ENCODE results near the gene CBX1. TPM values are rescaled to one million over a fixed set of nuclear protein-coding genes. Genes with fewer than 3 reads are reported as not detected.

Gene CBX1
- total and polyA plus RNA-seq, 2 experiments from 2014 or later = 38.3 to 102 TPM

- Histone ChIP-seq H3K4me3 (peak within 1 kb of the TSS; percentile 60), H3K36me3 (no peaks in the 10 kb centered on the region), H3K27me3 (no peaks in the 10 kb centered on the region), H3K27ac (peak within 1 kb of the TSS; percentile 78), H3K4me1 (ENCODE audit: low read depth) (peaks cover 5% of the 10 kb centered on the region), H3K9me3 (ENCODE audit: low read depth) (no peaks in the 10 kb centered on the region)
- no peak for TF ChIP-seq CTCF (IDR thresholded peaks at IDR 0.05; ENCODE audit: low read depth, low read length)
- peak; percentile 85 to 95 for DNase-seq (ENCODE audit: low read depth in 1 of 2, low spot score in 1 of 2)
These were observed 6.1 kb upstream of the CBX1 start, which contains the start of gene SNX11 for GRCh38 chr17:48107137-48108055. TSS of gene SNX11 (plus strand) at chr17:48107766. CDS start at chr17:48112044, 4,278 bp downstream.

- no peaks in the 10 kb centered on the region for H3K27me3 ChIP-seq
- H3K27ac ChIP-seq = peak overlapping the region; percentile 78
- no peaks in the 10 kb centered on the region for H3K9me3 ChIP-seq (ENCODE audit: low read depth)
- peaks cover 5% of the 10 kb centered on the region for H3K4me1 ChIP-seq (ENCODE audit: low read depth)
- H3K36me3 ChIP-seq = no peaks in the 10 kb centered on the region
- H3K4me3 ChIP-seq = peak overlapping the region; percentile 60
- DNase-seq (ENCODE audit: low read depth in 1 of 2, low spot score in 1 of 2) = no peak
- TF ChIP-seq CTCF (IDR thresholded peaks at IDR 0.05; ENCODE audit: low read depth, low read length) = no peak
These were observed 5.5 kb upstream of the CBX1 start for GRCh38 chr17:48106802-48107136.

- Histone ChIP-seq H3K4me3 (no peak overlapping the region), H3K27ac (no peak overlapping the region), H3K9me3 (ENCODE audit: low read depth) (no peaks in the 10 kb centered on the region), H3K36me3 (no peaks in the 10 kb centered on the region), H3K27me3 (no peaks in the 10 kb centered on the region), H3K4me1 (ENCODE audit: low read depth) (peaks cover 5% of the 10 kb centered on the region)
- TF ChIP-seq CTCF (IDR thresholded peaks at IDR 0.05; ENCODE audit: low read depth, low read length) = no peak
- no peak for DNase-seq (ENCODE audit: low read depth in 1 of 2, low spot score in 1 of 2)
These were observed 3.2 kb upstream of the CBX1 start for GRCh38 chr17:48104440-48104839.

- no peak overlapping the region for H3K4me3 ChIP-seq
- no peaks in the 10 kb centered on the region for H3K9me3 ChIP-seq (ENCODE audit: low read depth)
- no peak for DNase-seq (ENCODE audit: low read depth in 1 of 2, low spot score in 1 of 2)
- no peaks in the 10 kb centered on the region for H3K27me3 ChIP-seq
- no peak for TF ChIP-seq CTCF (IDR thresholded peaks at IDR 0.05; ENCODE audit: low read depth, low read length)
- no peaks in the 10 kb centered on the region for H3K4me1 ChIP-seq (ENCODE audit: low read depth)
- no peaks in the 10 kb centered on the region for H3K36me3 ChIP-seq
- H3K27ac ChIP-seq = no peak overlapping the region
These were observed 1.8 kb upstream of the CBX1 start for GRCh38 chr17:48102798-48103715.

GRCh38 chr17:48102043-48102750 lies 919 bp upstream of the CBX1 start:
- peaks cover 5% of the 10 kb centered on the region for H3K4me1 ChIP-seq (ENCODE audit: low read depth)
- DNase-seq (ENCODE audit: low read depth in 1 of 2, low spot score in 1 of 2) = no peak
- no peak for TF ChIP-seq CTCF (IDR thresholded peaks at IDR 0.05; ENCODE audit: low read depth, low read length)
- H3K9me3 ChIP-seq (ENCODE audit: low read depth) = no peaks in the 10 kb centered on the region
- H3K27ac ChIP-seq = no peak overlapping the region
- no peak overlapping the region for H3K4me3 ChIP-seq
- H3K27me3 ChIP-seq = no peaks in the 10 kb centered on the region
- no peaks in the 10 kb centered on the region for H3K36me3 ChIP-seq

Measured in cardiac muscle cell (in vitro differentiated cells and primary cell).